Lower leg skin (tissue), 3 donors: Measurements from ENCODE around the gene KHK.

ENCODE experiments used
- CTCF ChIP-seq, 3 donors: fragments of 450-650 bp; IDR thresholded peaks; one replicate each; pipeline ENCODE4 v1.5.1; 2016; ENCODE audit warnings: antibody characterized with exemption in 3 of 3, mild to moderate bottlenecking in 3 of 3, moderate library complexity in 2 of 3
- POLR2A ChIP-seq, 2 donors: fragments of 450-650 bp; IDR thresholded peaks; one replicate each; pipeline ENCODE4 v1.6.1; 2016 to 2017; ENCODE audit warnings: antibody characterized with exemption in 2 of 2, mild to moderate bottlenecking in 1 of 2, moderate library complexity in 1 of 2

- no peak for TF ChIP-seq CTCF (IDR thresholded peaks at IDR 0.05)
- TF ChIP-seq POLR2A (IDR thresholded peaks at IDR 0.05): no peak
These were observed 15.8 kb downstream of the KHK start for GRCh38 chr2:27102329-27102728.
